HEK293T (cell line): Measurements from ENCODE around the gene PDE5A.

ENCODE experiments used
- BHLHE40 ChIP-seq: fragments of 450-650 bp; IDR thresholded peaks from 2 replicates; pipeline ENCODE4 v1.6.1; 2016; ENCODE audit warnings: mild to moderate bottlenecking, moderate library complexity, borderline replicate concordance
- FOXM1 ChIP-seq: fragments of 450-650 bp; IDR thresholded peaks from 2 replicates; pipeline ENCODE4 v1.6.1; 2017; ENCODE audit warnings: mild to moderate bottlenecking, borderline replicate concordance
- HDGF ChIP-seq: fragments of 450-650 bp; IDR thresholded peaks from 2 replicates; pipeline ENCODE4 v1.6.1; 2017; ENCODE audit warnings: antibody characterized with exemption, borderline replicate concordance
- TARDBP ChIP-seq: fragments of 450-650 bp; IDR thresholded peaks from 2 replicates; pipeline ENCODE4 v1.6.1; 2016

DNA sequence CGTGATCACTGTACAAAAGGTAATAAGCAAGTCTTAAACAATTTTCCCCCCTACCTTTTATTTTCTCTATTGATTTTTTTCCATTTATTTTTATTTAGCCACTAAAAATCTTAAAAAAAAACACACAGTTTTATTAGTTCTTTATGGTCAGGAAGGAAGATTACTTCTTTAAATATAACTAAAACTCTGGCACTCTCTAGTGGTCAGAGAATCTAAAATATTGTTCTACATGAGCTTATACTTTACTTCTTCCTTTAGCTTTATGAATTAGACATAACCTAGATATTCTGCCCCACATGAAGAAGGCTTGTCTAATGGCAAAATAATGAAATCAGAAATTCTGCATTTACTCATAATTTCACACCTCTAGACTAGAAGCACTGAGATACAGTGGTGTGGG, 135.2 kb downstream of the PDE5A start:
- no peak for TF ChIP-seq FOXM1
- no peak for TF ChIP-seq TARDBP
- no peak for TF ChIP-seq BHLHE40
- TF ChIP-seq HDGF, result no peak
